NT2/D1 (cell line): ENCODE data around the gene JAKMIP2.

Experiments used
- SUZ12 ChIP-seq: IDR thresholded peaks from 2 replicates; pipeline ENCODE4 v1.6.1; 2011; ENCODE audit not compliant: insufficient read length, insufficient read depth; ENCODE audit errors: extremely low read depth
- ZNF274 ChIP-seq: IDR thresholded peaks from 2 replicates; pipeline ENCODE4 v1.6.1; 2011; ENCODE audit warnings: mild to moderate bottlenecking, low read depth, low read length

GRCh38 chr5:147613359-147613758 lies 169.2 kb downstream of the JAKMIP2 start:
- TF ChIP-seq SUZ12 (no peak), ZNF274 (no peak)
